Neural cell (in vitro differentiated cells): ENCODE measurements around the gene AGFG2. TPM values are rescaled to one million over a fixed set of nuclear protein-coding genes. Genes with fewer than 3 reads are reported as not detected.

ENCODE experiments used
- H2AFZ ChIP-seq: fragments of 200-600, 300-800 bp; sonication (generic), shearing (Covaris generic); 2 replicates; pipeline ENCODE4 v1.6.0; 2014; ENCODE audit warnings: low read depth, mild to moderate bottlenecking, antibody characterized with exemption, low read length, moderate library complexity
- H3F3A ChIP-seq: fragments of 200-600 bp; shearing (Covaris generic); 2 replicates; pipeline ENCODE4 v1.6.1; 2016; ENCODE audit warnings: mild to moderate bottlenecking, moderate library complexity, mixed read lengths, antibody characterized with exemption, low read length; ENCODE audit not compliant: insufficient read depth, poor library complexity, severe bottlenecking
- H3K27ac ChIP-seq: fragments of 200-600, 300-800 bp; sonication (generic), shearing (Covaris generic); 2 replicates; pipeline ENCODE4 v1.5.1; 2014; ENCODE audit warnings: mild to moderate bottlenecking, low read length, moderate library complexity
- H3K27me3 ChIP-seq: fragments of 300-800, 200-600 bp; sonication (generic), shearing (Covaris generic); 2 replicates; pipeline ENCODE4 v1.6.0; 2014; ENCODE audit warnings: mild to moderate bottlenecking, low read depth, low read length, moderate library complexity; ENCODE audit not compliant: insufficient read depth
- H3K36me3 ChIP-seq: fragments of 300-800, 200-600 bp; sonication (generic), shearing (Covaris generic); 2 replicates; pipeline ENCODE4 v1.5.1; 2014; ENCODE audit warnings: mild to moderate bottlenecking, antibody characterized with exemption, low read length, moderate library complexity; ENCODE audit not compliant: insufficient read depth
- H3K4me2 ChIP-seq: fragments of 300-800, 200-600 bp; sonication (generic), shearing (Covaris generic); 2 replicates; pipeline ENCODE4 v1.6.0; 2014; ENCODE audit warnings: mild to moderate bottlenecking, low read length
- H3K4me3 ChIP-seq: fragments of 300-800, 200-600 bp; sonication (generic), shearing (Covaris generic); 2 replicates; pipeline ENCODE4 v1.5.1; 2014; ENCODE audit warnings: mild to moderate bottlenecking, low read length, moderate library complexity
- H3K79me2 ChIP-seq: fragments of 200-600 bp; shearing (Covaris generic); replicated peaks from 2 replicates; pipeline ENCODE4 v1.6.0; 2014; ENCODE audit warnings: mild to moderate bottlenecking, low read length, moderate library complexity; ENCODE audit not compliant: insufficient read depth
- H3K9ac ChIP-seq: fragments of 300-800, 200-600 bp; sonication (generic), shearing (Covaris generic); 2 replicates; pipeline ENCODE4 v1.6.1; 2016; ENCODE audit warnings: mild to moderate bottlenecking, low read length, mixed read lengths
- H3K9me2 ChIP-seq: fragments of 200-600 bp; shearing (Covaris generic); 2 replicates; pipeline ENCODE4 v1.6.1; 2016; ENCODE audit warnings: mild to moderate bottlenecking, low read length, mixed read lengths; ENCODE audit not compliant: insufficient read depth
- H3K9me3 ChIP-seq: fragments of 200-600, 300-800 bp; sonication (generic), shearing (Covaris generic); 2 replicates; pipeline ENCODE4 v1.6.1; 2016; ENCODE audit warnings: mild to moderate bottlenecking, mixed run types, low read length, moderate library complexity, mixed read lengths
- H4K20me1 ChIP-seq: fragments of 200-600 bp; shearing (Covaris generic); 2 replicates; pipeline ENCODE4 v1.6.1; 2016; ENCODE audit warnings: mild to moderate bottlenecking, mixed run types; ENCODE audit not compliant: insufficient read depth
- CTCF ChIP-seq: fragments of 450-650 bp; IDR thresholded peaks from 2 replicates; pipeline ENCODE4 v1.5.1; 2014; ENCODE audit warnings: antibody characterized with exemption, mild to moderate bottlenecking, moderate library complexity; ENCODE audit not compliant: poor library complexity, severe bottlenecking
- EP300 ChIP-seq: fragments of 450-650 bp; conservative IDR thresholded peaks from 2 replicates; pipeline ENCODE4 v1.6.1; 2014; ENCODE audit warnings: antibody characterized with exemption, mild to moderate bottlenecking, moderate library complexity; ENCODE audit not compliant: poor library complexity, severe bottlenecking
- EZH2 ChIP-seq: fragments of 200-600, 300-800 bp; shearing (Covaris generic), sonication (generic); IDR thresholded peaks from 2 replicates; pipeline ENCODE4 v1.6.1; 2014; ENCODE audit warnings: antibody characterized with exemption, low read length, borderline replicate concordance, mild to moderate bottlenecking; ENCODE audit not compliant: insufficient read depth, poor library complexity, severe bottlenecking
- MXI1 ChIP-seq: fragments of 450-650 bp; conservative IDR thresholded peaks from 2 replicates; pipeline ENCODE4 v1.6.1; 2014; ENCODE audit warnings: antibody characterized with exemption, mild to moderate bottlenecking; ENCODE audit not compliant: poor library complexity, severe bottlenecking
- POLR2AphosphoS5 ChIP-seq: IDR thresholded peaks from 2 replicates; pipeline ENCODE4 v1.6.1; 2012
- RAD21 ChIP-seq: fragments of 450-650 bp; conservative IDR thresholded peaks from 2 replicates; pipeline ENCODE4 v1.6.1; 2014; ENCODE audit warnings: antibody characterized with exemption, mild to moderate bottlenecking, moderate library complexity
- REST ChIP-seq: IDR thresholded peaks from 2 replicates; pipeline ENCODE4 v1.6.1; 2012; ENCODE audit warnings: borderline replicate concordance
- SMC3 ChIP-seq: fragments of 450-650 bp; conservative IDR thresholded peaks from 2 replicates; pipeline ENCODE4 v1.6.1; 2014; ENCODE audit warnings: antibody characterized with exemption, mild to moderate bottlenecking, moderate library complexity; ENCODE audit not compliant: poor library complexity
- TAF1 ChIP-seq: IDR thresholded peaks from 2 replicates; pipeline ENCODE4 v1.6.1; 2012; ENCODE audit warnings: low read depth
- polyA plus RNA-seq: library from polyadenylated mRNA; depleted of rRNA; stranded (reverse); fragments of >200 nt; gene quantifications from 2 replicates; pipeline ENCODE4 v1.2.3, GENCODE V29; 2014

Gene AGFG2
- polyA plus RNA-seq, 1 donor from 2014 or later: 3.4 TPM

GRCh38 chr7:100545360-100546128 lies 6.5 kb downstream of the AGFG2 start:
- Histone ChIP-seq H3K79me2 (peaks cover under 1% of the 10 kb centered on the region), H3K4me3 (no peak overlapping the region), H3K9me3 (no peaks in the 10 kb centered on the region), H3K36me3 (no peaks in the 10 kb centered on the region), H3K9ac (no peak overlapping the region), H3K4me2 (no peak overlapping the region), H3F3A (no peaks in the 10 kb centered on the region), H4K20me1 (no peaks in the 10 kb centered on the region), H3K9me2 (no peaks in the 10 kb centered on the region), H3K27ac (no peak overlapping the region), H3K27me3 (no peaks in the 10 kb centered on the region), H2AFZ (no peak overlapping the region)
- no peak for TF ChIP-seq CTCF
- TF ChIP-seq POLR2AphosphoS5: no peak
- TF ChIP-seq SMC3: no peak
- no peak for TF ChIP-seq TAF1
- TF ChIP-seq EZH2: no peak
- TF ChIP-seq RAD21: no peak
- TF ChIP-seq REST: no peak
- no peak for TF ChIP-seq EP300
- no peak for TF ChIP-seq MXI1

- no peak overlapping the region for H3K9ac ChIP-seq
- H3K9me2 ChIP-seq: no peaks in the 10 kb centered on the region
- no peak overlapping the region for H2AFZ ChIP-seq
- H3K4me2 ChIP-seq: no peak overlapping the region
- H3K79me2 ChIP-seq: no peaks in the 10 kb centered on the region
- H3K36me3 ChIP-seq: no peaks in the 10 kb centered on the region
- H4K20me1 ChIP-seq: no peaks in the 10 kb centered on the region
- H3K27ac ChIP-seq: no peak overlapping the region
- H3K4me3 ChIP-seq: no peak overlapping the region
- no peak for TF ChIP-seq CTCF
- no peak for TF ChIP-seq SMC3
- no peaks in the 10 kb centered on the region for H3K27me3 ChIP-seq
- H3K9me3 ChIP-seq: no peaks in the 10 kb centered on the region
- H3F3A ChIP-seq: no peaks in the 10 kb centered on the region
Measured at GRCh38 chr7:100546129-100546925, 7.3 kb downstream of the AGFG2 start.
